GM18861 (cell line): ENCODE data around the gene NAV2.
"Not testable (repeated sequence)": the region's sequence is repeated elsewhere in the genome, so short reads cannot be mapped to it uniquely, and the experiment has no call there.

ENCODE experiments used
- ATAC-seq: cut with Tn5 transposase; IDR thresholded peaks from one replicate; pipeline ENCODE4 v1.9.1; 2021; ENCODE audit not compliant: unreplicated experiment

The NAV2 gene

DNA sequence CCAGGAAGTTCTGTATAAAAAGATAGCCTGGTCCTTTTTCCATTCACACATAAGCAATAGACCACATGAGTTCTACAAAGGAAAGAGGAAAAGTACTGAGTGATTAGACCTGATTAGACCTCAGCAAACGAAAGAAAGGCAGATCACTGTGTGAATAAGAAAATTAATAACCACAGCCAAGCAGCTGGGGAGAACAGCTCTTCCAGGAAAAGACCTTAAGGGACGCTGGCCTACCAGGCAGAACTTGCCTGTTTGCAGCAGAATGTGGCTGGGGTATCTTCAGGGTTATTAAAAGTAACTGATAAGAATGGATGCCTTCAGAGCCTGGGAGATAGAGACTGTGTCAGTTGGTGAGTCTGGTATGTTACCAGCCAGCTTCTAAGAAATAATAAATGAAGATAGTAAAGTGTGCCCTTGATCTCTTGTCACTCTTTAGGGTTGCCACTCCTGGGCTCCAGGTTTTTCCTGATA is 274.7 kb downstream of the NAV2 start:
- ATAC-seq = no peak

DNA sequence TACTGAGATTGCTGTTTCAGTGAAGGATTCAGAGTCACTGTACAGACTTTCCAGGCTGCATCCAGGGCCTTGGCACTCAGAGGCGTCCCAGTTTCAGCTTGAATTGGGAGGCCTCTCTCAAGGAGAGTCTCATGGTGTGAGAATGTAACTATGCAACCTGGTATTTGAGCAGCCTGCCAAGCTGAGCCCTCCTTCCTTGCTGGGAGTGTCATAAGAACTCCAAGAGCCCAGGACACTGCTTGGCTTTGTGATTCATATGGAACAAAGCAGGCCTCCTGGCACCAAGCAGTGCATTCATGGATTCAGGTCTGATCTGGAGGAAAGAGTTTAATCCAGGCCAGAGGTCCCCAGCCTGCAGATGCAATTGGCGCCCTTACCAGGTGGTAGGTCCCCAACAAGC is 276.0 kb downstream of the NAV2 start:
- no peak for ATAC-seq

DNA sequence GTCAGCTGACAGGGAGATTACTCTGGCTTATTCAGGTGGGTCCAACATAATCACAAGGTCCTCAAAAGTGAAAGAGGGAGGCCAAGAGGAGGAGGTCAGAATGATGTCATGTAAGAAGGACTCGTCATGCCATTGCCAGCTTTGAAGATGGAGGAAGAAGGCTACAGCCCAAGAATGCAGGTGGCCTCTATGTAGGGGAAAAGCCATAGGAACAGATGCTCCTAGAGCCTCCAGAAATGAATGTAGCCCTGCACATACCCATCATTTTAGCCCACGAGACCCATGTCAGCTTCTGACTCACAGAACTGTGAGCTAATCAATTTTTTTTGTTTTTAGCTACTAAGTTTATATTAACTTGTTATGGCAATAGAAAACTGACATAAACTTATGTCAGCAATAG is 276.6 kb downstream of the NAV2 start:
- no peak for ATAC-seq

DNA sequence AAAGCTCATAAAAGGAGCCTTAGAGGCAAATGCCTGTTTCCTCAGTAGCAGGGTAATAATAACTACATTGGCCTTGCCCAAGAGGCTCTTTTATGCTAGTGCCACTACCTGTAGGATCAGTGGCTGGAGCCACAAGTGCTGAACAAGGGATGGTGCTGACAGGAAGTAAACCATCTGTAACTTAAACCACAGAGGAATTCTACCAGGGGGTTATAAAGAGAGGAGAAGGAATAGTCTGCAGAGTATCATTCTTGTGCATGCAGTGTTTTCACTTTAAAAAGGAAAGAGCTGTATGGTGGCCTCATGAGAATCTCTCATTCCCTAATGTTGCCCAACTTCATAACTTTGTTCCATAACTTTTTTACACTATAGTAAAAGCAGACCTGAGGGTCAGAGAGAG is 279.5 kb downstream of the NAV2 start:
- no peak for ATAC-seq

DNA sequence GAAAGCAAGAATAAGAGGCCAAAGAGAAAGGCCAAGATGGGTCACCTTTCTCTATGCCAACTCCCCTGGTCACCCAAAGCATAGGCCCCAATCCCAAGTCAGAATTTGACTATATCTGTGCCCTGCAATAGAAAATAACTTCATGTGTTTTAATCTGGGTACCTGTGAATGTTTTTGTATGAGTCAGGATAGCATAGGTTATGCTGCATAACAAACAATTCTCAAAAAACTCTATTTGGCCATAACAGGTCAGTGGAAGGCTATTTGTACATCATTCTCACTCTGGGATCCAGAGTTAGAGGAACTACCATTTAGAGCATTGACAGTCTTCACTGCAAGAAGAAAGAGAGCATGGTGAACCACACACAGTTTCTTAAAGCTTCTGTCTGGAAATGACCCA is 280.4 kb downstream of the NAV2 start:
- no peak for ATAC-seq

DNA sequence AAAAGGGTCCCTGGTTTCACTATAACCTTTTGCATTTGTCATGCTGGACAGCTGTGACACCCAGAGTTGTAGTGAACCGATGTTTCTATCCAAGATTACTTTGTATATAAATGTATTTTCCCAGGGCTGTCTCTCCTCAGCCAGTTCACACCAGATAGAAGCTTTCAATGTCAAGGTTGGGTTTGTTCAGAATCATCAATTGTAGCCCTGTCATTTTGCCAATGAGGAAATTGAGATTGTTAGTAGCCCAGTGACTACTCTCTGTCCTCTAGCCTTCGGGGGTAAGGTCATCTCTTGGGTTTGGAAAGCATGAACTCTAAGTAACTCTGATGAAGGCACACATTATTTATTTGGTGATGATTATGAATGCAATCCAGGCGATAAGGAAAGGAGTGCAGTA is 282.0 kb downstream of the NAV2 start:
- no peak for ATAC-seq

DNA sequence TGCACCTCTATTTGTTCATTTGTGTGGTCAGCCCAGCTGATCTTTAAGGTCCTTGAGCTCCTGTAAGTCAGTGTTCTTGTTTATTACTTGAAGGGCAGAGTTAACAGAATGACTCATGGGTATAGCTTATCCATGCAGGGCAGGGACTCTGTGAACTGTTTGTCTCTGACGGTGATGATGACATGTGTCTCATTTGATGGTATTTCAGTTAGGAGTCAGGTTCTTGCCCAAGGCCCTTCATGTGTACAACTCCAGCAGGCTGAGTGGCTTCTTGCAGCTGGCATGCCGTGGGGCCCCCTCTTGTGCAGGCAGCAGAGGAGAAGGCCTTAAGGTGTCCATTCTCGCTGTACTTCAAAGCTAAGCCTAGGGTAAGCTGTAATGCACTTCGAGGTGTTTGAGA is 282.5 kb downstream of the NAV2 start:
- no peak for ATAC-seq

DNA sequence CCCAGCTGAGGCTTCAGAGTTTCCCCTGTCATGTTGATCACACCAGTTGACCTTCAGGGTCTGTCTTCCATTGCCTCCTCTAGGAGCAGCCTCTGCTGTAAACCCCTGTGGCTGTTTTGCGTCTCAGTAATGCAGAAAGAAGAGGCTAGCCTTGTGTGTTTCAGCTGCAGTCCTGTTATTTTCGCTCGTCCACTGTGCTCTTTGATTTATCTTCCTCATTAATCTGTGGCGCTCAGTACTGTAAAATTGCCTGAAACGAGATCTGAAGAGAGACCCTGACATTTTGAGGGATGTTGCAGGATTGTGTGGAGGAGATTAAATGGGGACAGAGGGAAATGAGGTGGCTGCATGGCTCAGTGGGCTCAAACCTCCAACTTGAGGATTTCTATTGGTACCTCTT is 283.9 kb downstream of the NAV2 start:
- ATAC-seq = no peak

DNA sequence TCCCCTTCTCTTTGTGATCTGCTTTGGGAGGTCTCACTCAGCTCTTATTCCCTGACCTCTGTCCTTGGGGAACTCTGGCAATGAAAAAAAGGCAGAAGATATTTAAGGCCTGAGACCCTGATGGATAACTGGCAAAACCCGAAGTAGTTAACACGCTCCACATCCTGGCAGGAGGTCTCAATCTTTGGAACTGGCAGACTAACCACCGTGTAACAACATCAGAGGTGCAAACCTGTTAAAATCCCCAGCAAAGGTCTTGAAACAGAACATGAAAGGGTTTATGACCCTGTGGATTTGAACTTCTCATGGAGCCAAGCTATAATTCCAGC is 287.3 kb downstream of the NAV2 start:
- ATAC-seq = no peak

DNA sequence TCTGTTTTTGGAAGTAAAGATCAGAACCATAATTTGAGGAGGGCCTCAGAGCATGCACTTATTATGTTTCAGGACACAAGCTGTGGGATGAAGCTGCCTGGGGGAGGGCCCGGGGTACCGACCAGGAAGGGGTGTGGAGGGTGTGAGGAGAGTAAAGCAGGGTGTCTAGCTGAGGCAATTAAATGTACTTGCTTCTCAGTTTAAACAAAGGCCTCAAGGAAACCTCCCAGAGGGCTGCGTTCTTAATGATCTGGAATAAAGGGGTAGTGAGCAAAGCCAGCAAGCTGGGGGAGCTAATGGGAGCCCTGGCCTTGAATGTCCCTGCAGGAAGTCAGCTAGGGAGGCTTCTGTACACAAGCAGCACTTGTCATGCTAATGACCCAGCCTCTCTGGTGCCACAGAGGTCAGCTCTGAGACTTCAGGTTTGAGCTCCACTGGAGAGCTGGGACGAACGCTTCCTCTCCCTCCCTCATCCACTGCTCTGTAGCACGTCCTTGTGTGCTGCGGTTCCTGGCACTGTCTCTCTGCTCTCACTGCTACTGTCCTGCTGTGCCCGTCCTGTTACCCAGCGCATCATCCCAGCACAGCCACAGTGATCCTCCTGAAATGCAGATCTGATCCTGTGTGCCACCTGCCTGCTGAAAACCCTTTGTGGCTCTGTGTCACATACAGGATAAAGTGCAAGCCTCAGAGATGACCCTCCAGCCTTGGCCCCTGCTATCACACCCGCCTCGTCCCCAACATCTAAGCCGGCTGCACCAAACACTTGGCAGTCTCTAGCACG is 287.9 kb downstream of the NAV2 start:
- ATAC-seq = no peak

DNA sequence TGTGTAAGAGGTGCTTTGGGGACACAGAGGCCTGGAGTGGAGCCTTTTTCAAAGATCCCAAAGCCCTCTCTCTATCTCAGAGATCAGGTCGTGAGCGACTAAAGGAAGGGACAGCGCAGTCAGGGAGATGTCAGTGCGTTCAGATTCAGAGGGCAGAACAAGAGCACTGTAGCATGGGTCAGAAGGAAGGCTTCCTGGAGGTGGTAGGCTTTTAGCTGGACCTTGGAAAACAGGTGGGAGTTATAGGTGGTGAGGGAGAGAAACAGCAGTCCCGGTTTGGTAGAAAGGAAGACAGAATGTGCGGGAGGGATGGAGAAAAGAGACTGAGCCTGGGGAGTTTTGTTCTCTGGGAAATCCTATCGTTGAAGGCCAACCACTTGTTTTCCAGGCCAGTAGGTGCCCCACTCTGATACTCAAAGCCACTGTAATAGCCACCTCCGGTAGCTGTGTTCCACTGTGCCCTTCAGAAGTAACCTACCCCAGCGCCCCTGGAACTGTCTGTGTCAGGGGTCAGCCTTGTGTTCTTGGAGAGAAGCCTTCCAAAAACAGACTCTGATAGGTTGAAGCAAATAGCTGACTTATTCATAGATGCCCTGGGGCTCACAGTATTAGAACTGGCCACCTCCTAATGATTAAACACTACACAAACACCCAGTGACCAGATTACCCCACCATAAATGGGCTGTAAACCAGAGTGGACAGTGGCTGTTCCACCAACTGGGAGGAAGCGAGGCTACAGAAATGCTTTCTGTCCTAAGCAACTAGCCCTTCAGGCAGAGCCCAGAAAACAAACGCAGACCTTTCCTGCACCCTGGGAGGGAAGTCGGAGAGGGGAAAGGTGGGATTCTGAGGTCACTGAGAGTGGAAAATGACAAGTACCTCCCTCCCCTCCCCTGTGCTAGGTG is 289.9 kb downstream of the NAV2 start:
- no peak for ATAC-seq

DNA sequence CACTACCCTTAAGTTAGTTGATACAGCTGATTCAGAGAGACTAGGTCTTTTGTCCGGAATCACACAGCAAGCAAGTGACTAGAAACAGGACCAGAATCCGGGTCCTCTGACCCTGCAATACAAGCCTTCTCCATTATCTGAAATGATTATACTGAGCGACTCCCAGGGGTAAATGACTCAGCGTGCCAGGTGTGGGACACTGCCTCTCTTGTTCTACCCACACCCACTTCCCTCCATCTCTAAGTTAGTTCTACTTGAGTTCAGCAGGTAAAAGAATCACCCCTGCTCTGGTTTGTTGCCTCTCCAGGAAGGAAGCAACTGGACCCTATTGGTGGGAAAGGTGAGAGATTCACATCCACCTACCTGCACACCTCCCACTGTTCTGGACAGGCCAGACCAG is 290.7 kb downstream of the NAV2 start:
- ATAC-seq = no peak

DNA sequence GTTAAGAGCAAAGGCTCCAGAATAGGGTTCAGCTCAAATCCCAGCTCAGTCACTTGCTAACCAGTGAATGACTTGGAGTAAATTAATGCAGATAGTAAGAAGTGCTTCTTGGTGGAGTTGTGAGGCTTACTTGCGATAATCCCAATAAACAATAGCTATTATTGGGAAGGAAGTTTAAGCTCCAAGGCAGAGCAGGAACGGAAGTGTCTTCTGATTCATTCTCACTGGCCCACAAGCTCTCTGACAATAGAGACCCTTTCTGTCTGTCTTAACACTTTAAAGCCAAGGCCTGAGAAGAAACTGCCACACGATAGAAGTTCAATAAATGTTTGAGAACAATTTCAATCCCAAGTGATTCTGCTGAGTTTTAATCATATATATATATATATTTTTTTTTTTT is 292.2 kb downstream of the NAV2 start:
- no peak for ATAC-seq

DNA sequence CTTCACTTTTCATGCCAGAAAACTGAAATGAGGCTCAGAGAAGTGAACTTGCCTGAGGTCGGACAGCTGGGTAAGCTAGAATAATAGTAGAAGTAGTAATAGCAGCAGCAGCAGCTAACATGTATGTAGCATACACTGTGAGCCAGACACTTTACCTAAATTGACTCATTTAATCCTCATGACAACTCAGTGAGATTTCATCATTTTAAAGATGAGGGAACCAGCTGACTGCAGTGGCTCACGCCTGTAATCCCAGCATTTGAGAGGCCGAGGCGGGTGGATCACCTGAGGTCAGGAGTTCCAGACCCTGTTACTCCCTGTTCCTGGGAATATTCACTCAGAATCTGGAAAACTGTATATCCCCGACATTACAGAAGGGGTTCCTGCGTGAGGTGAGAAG is 293.1 kb downstream of the NAV2 start:
- ATAC-seq = no peak

DNA sequence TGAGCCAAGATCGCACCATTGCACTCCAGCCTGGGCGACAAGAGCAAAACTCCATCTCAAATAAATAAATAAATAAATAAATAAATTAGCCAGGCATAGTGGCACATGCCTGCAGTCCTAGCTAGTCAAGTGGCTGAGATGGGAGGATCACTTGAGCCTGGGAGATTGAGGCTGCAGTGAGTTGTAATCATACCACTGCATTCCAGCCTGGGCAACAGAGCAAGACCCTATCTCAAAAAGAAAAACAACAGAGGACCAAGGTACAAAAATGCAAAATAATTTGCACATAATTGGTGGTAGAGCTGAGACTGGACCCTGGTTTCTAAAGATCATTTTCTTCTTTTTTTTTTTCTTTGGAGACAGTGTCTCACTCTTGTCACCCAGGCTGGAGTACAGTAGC is 294.0 kb downstream of the NAV2 start:
- not testable (repeated sequence) for ATAC-seq

DNA sequence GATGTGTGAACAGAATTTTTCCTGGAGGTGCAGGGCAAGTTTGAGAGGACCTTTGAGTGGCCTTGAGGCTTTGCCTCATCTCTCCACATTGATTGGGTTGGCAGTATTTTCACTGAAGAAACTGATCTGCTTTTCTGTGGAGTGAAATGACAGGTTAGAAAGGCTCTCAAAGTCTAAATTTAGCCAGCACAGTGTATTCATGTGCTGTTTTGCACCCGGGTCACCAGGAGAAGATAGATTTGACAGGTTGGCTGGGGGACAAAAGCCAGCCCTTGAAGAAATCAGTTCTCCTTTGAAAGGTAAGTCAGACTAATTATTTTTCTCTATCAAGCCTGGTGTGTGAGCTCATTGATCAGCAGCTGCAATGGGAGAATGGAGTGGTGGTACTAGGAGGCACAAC is 294.7 kb downstream of the NAV2 start:
- no peak for ATAC-seq

DNA sequence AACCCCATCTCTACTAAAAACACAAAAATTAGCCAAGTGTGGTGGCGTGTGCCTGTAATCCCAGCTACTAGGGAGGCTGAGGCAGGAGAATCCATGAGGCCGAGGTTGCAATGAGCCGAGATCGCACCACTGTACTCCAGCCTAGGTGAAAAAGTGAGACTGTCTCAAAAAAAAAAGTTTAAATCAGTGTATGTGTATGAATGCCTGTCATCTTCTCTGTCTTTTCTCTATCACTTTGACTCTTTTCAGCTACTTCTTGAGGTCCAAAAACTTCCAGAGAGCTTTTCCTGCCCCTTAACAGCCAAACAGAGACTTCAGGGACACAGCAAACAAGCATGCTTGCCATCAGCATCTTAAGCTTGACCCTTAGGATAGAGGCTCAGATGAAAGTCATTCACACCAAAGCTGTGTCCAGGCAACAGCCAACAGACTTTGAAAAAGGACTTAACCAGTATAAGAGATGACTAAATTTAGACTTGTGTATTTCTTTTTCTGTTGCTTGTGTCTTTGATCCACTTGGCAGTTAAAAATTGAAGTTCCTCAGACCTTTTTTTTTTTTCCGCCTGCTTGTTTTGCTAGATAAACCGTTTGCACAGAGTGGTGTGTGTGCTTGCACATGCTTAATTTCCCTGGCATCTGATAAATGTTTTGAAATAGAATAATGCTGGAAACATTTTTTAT is 295.7 kb downstream of the NAV2 start:
- ATAC-seq = no peak

DNA sequence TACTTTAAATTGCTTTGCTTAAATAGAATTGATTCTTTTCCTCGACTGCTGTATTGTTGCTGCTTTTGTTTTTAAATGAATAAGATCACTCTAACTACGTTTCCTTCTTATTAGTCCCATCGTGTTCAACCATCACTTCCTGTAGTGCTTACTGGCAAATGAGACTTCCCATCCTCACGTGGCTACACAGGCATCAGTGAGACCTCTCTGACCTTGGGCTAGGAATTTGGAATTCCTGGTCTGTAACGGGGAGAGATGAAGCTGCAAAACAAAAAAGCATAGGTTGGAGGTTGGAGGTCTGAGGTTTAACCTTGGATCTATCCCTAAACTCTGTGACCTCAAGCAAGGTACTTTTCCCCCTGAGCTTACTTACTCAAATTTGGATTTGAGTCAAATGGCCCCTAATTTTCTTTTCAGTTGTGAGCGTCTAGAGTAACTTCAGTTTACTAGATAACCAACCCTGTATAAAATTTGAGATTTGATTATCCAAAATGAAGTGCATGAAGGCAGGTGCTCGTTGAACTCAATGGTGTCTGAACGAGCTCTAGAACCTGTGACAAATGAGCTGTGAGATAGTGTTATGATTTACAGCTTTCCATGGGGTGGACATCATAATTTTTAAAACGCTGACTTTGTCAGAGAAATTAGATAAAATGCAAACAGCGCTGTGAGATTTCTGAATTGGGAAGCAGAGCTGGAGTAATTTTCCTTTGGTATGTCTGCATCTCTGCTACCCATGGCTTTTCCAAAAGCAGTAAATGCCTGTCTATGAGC is 296.4 kb downstream of the NAV2 start:
- no peak for ATAC-seq

DNA sequence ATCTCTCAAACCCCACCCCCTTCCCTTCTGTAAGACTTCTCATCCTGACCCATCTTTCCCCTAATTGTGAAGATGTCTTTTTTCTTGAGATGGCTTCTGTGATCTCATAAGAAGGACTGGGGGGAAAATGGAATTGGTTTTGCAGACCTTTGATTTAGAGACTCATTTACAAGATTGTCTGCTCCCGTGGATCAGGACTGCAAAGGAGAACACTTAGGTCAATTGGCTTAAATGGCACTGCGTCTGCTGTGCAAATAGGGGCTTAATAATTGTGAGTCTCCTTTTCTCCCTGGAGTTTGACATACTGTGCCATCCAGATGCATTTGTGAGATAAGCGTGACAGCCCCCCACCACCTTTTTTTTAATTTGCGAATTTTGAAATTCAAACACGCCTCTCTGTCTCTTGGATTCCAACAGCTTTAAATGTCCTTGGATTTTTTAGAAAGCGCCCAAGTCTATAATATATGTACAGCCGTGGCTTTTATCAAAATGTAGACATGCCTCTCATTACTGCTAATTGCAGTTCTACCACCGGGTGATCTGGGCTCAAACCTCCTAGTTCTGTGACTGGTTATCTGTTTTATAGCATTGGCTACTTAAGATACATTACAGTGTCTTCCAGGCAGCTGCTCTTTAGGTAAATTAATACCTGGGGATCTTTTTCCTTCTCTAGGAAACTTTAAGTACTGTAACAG is 297.7 kb downstream of the NAV2 start:
- ATAC-seq = no peak

DNA sequence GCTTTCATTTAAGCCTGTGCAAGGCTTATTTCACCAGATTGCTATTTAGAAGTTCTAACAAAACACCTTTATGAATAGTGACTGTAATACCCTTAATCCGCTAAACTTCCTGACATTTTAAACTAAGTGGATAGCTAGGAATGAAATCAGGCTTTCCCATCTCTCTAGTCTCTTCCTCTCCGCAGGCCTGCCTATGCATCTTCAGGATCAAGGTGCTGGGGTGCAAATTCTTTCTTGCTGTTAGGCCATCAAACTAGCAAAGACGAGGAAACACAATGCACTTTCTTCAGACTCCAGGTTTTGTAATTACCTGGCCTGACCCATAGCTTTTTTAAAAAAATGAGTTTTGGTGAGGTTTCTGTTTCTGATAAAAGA is 298.2 kb downstream of the NAV2 start:
- ATAC-seq = no peak
